Adrenal gland (tissue), 12 donors: Measurements from ENCODE around the gene NRDC. TPM values are rescaled to one million over a fixed set of nuclear protein-coding genes. Genes with fewer than 3 reads are reported as not detected.

Source experiments
- DNase-seq, 7 donors: peaks; one replicate each; pipeline ENCODE4 v3.0.0-alpha.2; 2019 to 2020
- H3K27ac ChIP-seq, 5 donors: fragments of 200-600 bp; sonication (generic) in 4 of 5; 1 replicate in 3 of 5; 2 replicates in 2 of 5; pipeline versions ENCODE4 v1.5.1 to v1.8.0; 2016 to 2020; ENCODE audit warnings: mild to moderate bottlenecking in 1 of 5
- H3K27me3 ChIP-seq: fragments of 200-600 bp; 2 replicates; pipeline ENCODE4 v1.8.0; 2021
- H3K36me3 ChIP-seq, 2 donors: fragments of 200-600 bp; replicated peaks in 1 of 2; 1 replicate in 1 of 2; 2 replicates in 1 of 2; pipeline versions ENCODE4 v1.5.1 to v1.8.0; 2018 to 2022
- H3K4me1 ChIP-seq, 2 donors: fragments of 200-600 bp; replicated peaks in 1 of 2; 1 replicate in 1 of 2; 2 replicates in 1 of 2; pipeline versions ENCODE4 v1.5.1 to v1.8.0; 2018 to 2021
- H3K4me3 ChIP-seq, 4 donors: fragments of 200-600 bp; sonication (generic) in 3 of 4; one replicate each; pipeline ENCODE4 v1.5.1; 2016 to 2018
- H3K9me3 ChIP-seq, 3 donors: fragments of 200-600 bp; sonication (generic) in 1 of 3; replicated peaks in 1 of 3; 1 replicate in 2 of 3; 2 replicates in 1 of 3; pipeline versions ENCODE4 v1.5.1 to v1.8.0; 2016 to 2021
- POLR2A ChIP-seq, 2 donors: fragments of 450-650 bp; IDR thresholded peaks; one replicate each; pipeline ENCODE4 v1.6.1; 2017; ENCODE audit warnings: antibody characterized with exemption in 2 of 2, mild to moderate bottlenecking in 2 of 2, moderate library complexity in 1 of 2
- WGBS, 4 donors: extraction: QIAGEN DNeasy Blood & Tissue Kit in 2 of 4; methylation state at CpG; one replicate each; pipeline versions ENCODE4 v1.1.5 to v1.1.7; 2013 to 2017; 5-methylcytosine and 5-hydroxymethylcytosine counted together
- intact Hi-C, 2 donors: fragments of 100-400 bp; cut with DNase I; formaldehyde crosslinking; loops; one replicate each; pipeline versions ENCODE4 v1.14.1 to v1.15.0; 2022 to 2023
- polyA plus RNA-seq, 3 donors: library from polyadenylated mRNA; stranded (reverse); fragments of 200-250 nt in 2 of 3; fragments of 350-450 nt in 1 of 3; fragmentation: Illumina TruSeq in 1 of 3; extraction: RNeasy Lipid Tissue Mini Kit (QIAGEN cat#74804) in 1 of 3; gene quantifications; one replicate each; pipeline ENCODE4 v1.2.3, GENCODE V29; 2013 to 2014
- total RNA-seq, 9 donors: library from RNA; depleted of rRNA in 4 of 9; stranded (reverse); fragments of >200 nt in 4 of 9; fragments of 120-200 nt in 1 of 9; fragmentation: NEBNext Ultra II Directional in 1 of 9; extraction: Animal tissue kit (Norgen Biotek cat#: 25700) in 1 of 9; gene quantifications; one replicate each; pipeline versions ENCODE4 v1.1.0 to v1.2.4, GENCODE V29; 2013 to 2023
- TF ChIP-seq, protein P1 (sequence below), 6 experiments: fragments of 450-650 bp in 4 of 6; fragments of 200-600 bp in 2 of 6; sonication (generic) in 1 of 6; IDR thresholded peaks; 1 replicate in 5 of 6; 2 replicates in 1 of 6; pipeline versions ENCODE4 v1.5.1 to v1.8.0; 2016 to 2021; ENCODE audit warnings: antibody characterized with exemption in 6 of 6, mild to moderate bottlenecking in 2 of 6, moderate library complexity in 1 of 6
- donor health status: healthy with polysubstance abuse.
- donor health status: Bipolar disorder and iron deficiency.
- donor health status: DM: yes; HTN: yes; CAD: no.
- donor health status: DM: no; HTN: no; CAD: no.
- donor health status: DM: no; HTN: no; CAD: no.
- donor health status: DM: yes; HTN: yes; CAD: no.

The NRDC gene
- total and polyA plus RNA-seq, 12 donors: 49.5 to 373 (median 119) TPM

DNA sequence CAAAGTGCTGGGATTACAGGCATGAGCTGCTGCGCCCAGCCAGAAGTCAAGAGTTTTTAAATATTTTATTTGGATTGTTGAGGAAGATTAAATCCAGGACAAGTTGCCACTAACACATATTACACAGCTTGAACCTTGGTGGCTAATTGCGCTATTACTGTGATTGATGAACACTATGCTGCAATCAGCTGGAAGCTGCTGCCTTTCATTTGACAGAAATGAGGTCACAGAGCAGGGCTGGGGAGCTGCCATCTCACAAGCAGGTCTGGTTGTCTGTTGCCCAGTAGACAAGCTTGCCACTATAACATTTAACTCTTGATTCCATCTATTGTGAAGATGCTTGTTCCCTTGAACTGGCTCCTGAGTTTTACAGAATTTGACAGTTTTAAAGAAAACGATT is 37.4 kb upstream of the NRDC start:
- WGBS, 4 donors: 47 to 61% (median 57%) methylated on average over 3 of the region's 3 CpGs
- intact Hi-C loops: no loop called here

DNA sequence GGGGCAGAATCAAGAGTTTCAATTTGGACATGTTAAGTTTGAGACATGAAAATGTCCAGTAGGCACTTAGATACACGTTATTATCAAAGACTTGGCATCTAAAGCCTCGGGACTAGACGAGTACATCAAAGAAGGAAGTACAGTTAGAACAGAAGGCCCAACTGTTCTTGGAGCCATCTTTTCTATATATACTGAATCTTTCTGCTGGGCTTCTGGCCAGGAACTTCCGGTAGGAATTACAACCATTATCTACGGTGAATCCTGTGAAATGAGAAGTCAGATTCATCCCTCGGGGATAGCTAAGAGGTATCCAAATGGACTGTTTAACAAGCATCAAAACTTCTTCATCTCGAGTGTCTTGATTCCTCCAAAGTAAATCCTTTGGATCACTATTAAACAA is 34.4 kb upstream of the NRDC start:
- H3K4me1 ChIP-seq: no peaks in the 10 kb centered on the region
- no peak overlapping the region for H3K27ac ChIP-seq
- 72 to 91% (median 81%) methylated on average over 7 of the region's 7 CpGs for WGBS, 4 donors
- no peaks in the 10 kb centered on the region for H3K36me3 ChIP-seq
- H3K9me3 ChIP-seq: no peaks in the 10 kb centered on the region
- H3K27me3 ChIP-seq: peaks cover 3% of the 10 kb centered on the region
- no peak overlapping the region for H3K4me3 ChIP-seq
- no peak for DNase-seq
- intact Hi-C loops: no loop called here
- no peak for TF ChIP-seq POLR2A (IDR thresholded peaks at IDR 0.05)
- TF ChIP-seq, protein P1, sequence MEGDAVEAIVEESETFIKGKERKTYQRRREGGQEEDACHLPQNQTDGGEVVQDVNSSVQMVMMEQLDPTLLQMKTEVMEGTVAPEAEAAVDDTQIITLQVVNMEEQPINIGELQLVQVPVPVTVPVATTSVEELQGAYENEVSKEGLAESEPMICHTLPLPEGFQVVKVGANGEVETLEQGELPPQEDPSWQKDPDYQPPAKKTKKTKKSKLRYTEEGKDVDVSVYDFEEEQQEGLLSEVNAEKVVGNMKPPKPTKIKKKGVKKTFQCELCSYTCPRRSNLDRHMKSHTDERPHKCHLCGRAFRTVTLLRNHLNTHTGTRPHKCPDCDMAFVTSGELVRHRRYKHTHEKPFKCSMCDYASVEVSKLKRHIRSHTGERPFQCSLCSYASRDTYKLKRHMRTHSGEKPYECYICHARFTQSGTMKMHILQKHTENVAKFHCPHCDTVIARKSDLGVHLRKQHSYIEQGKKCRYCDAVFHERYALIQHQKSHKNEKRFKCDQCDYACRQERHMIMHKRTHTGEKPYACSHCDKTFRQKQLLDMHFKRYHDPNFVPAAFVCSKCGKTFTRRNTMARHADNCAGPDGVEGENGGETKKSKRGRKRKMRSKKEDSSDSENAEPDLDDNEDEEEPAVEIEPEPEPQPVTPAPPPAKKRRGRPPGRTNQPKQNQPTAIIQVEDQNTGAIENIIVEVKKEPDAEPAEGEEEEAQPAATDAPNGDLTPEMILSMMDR (IDR thresholded peaks at IDR 0.05): no peak

More for the DNA sequence above, 37.4 kb upstream of the NRDC start:
- Histone ChIP-seq H3K4me3 (no peak overlapping the region), H3K4me1 (no peaks in the 10 kb centered on the region), H3K9me3 (no peaks in the 10 kb centered on the region), H3K36me3 (no peaks in the 10 kb centered on the region), H3K27ac (no peak overlapping the region), H3K27me3 (no peaks in the 10 kb centered on the region)
- DNase-seq: peak; percentile 22 to 92 (median 38)
- TF ChIP-seq POLR2A (IDR thresholded peaks at IDR 0.05): no peak
- TF ChIP-seq, protein P1 (IDR thresholded peaks at IDR 0.05): no peak

DNA sequence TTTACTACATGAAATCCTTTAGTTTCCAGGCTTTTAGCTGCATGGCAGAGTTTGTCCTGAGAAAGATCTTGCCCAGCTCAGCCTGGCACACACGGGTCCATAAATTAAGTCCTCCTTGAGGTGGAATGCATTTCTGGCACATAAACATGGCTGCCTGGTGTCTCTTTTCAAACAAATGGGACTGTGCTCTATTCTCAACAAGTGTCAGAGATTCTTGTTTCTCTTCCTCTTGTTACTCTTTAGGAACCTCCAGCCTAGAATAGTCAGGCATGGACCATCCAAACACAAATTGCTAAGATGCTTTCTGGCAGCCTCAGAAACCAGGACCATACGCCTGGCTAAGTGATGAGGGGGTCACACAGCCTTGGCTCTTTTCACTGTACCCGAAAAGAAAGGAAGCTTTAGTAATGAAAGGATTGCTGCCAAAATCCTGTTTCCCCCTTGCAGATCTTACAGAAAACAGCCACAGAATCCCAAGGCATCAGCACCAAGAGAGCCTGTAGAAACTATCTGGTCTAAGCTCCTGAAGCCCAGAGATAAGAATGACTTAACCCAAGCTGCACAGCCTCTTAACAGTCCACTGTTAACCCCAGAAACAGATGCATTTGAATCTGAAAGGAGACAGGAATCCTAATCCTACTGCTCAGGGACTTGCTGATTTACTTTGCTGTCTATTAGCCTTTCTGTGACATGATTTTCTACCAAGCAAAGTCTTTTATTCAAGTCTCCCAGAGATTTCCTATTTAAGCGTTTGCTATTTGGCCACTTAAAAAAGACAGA is 31.9 kb upstream of the NRDC start:
- H3K9me3 ChIP-seq: no peaks in the 10 kb centered on the region
- H3K36me3 ChIP-seq: no peaks in the 10 kb centered on the region
- peaks cover 3% of the 10 kb centered on the region for H3K27me3 ChIP-seq
- TF ChIP-seq, protein P1 (IDR thresholded peaks at IDR 0.05): no peak
- TF ChIP-seq POLR2A (IDR thresholded peaks at IDR 0.05): no peak
- no peak for DNase-seq
- WGBS, 4 donors: 70 to 83% (median 79%) methylated on average over 4 of the region's 4 CpGs
- no peak overlapping the region for H3K27ac ChIP-seq
- H3K4me1 ChIP-seq: no peaks in the 10 kb centered on the region
- intact Hi-C loops: no loop called here
- no peak overlapping the region for H3K4me3 ChIP-seq

DNA sequence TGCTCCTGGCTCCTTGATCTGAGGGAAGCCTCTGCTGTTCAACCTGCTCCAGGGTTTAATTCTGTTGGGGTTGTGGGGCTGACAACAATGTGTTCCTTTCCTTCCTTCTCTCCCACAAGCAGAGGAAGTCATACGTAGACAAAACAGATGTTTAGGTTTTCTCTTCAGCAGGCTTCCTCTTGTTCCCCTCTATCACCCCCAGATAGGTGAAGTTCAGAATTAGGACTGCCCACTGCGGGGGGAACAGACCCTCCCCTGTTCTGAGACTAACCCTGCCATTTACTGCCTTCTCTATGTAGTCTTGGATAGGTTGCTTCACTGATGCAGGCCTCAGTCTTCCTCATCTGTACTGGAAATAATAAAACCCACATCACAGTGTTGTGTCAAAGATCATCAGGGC is 30.0 kb upstream of the NRDC start:
- no peak for TF ChIP-seq POLR2A (IDR thresholded peaks at IDR 0.05)
- TF ChIP-seq, protein P1 (IDR thresholded peaks at IDR 0.05): no peak
- DNase-seq: no peak
- intact Hi-C loops: loop anchor here in 1 of 2 donors (5.0 kb wide), 1 partner anchor 79 kb away; no protein-coding TSS in a partner anchor
- H3K36me3 ChIP-seq: no peaks in the 10 kb centered on the region
- no peak overlapping the region for H3K4me3 ChIP-seq
- peaks cover 3% of the 10 kb centered on the region for H3K27me3 ChIP-seq
- no peaks in the 10 kb centered on the region for H3K9me3 ChIP-seq
- WGBS, 4 donors: 66 to 75% (median 73%) methylated on average over 2 of the region's 2 CpGs
- no peak overlapping the region for H3K27ac ChIP-seq
- no peaks in the 10 kb centered on the region for H3K4me1 ChIP-seq
